Keratinocyte (primary cell): ENCODE measurements around the gene PDE9A. TPM values are rescaled to one million over a fixed set of nuclear protein-coding genes. Genes with fewer than 3 reads are reported as not detected.

Experiments
- DNase-seq: peaks from one replicate; pipeline ENCODE4 v3.0.0-alpha.2; 2011; ENCODE audit warnings: low read depth, missing footprints, low spot score
- FAIRE-seq: peaks from 2 replicates; lab custom pipeline; 2011; peaks lifted over from hg19 to GRCh38; lab: Jason Lieb, UNC
- H2AFZ ChIP-seq: 2 replicates; pipeline ENCODE4 v1.6.0; 2012; ENCODE audit warnings: low read length, control low read depth, inconsistent platforms; ENCODE audit not compliant: control insufficient read depth
- H3K27ac ChIP-seq: 2 replicates; pipeline ENCODE4 v1.5.1; 2011; ENCODE audit warnings: low read length; ENCODE audit not compliant: control insufficient read depth, insufficient read depth
- H3K27me3 ChIP-seq: 3 replicates; pipeline ENCODE4 v1.6.0; 2011; ENCODE audit warnings: low read length; ENCODE audit not compliant: control insufficient read depth, insufficient read depth; ENCODE audit errors: extremely low read depth
- H3K36me3 ChIP-seq, 2 experiments: 2 replicates in 1 of 2; 3 replicates in 1 of 2; pipeline ENCODE4 v1.5.1; 2011; ENCODE audit warnings: low read length in 2 of 2, mild to moderate bottlenecking in 1 of 2; ENCODE audit not compliant: control insufficient read depth in 2 of 2, insufficient read depth in 2 of 2; ENCODE audit errors: extremely low read depth in 1 of 2
- H3K4me1 ChIP-seq: 3 replicates; pipeline ENCODE4 v1.5.1; 2011; ENCODE audit warnings: low read length; ENCODE audit not compliant: control insufficient read depth, insufficient read depth; ENCODE audit errors: extremely low read depth
- H3K4me2 ChIP-seq: 3 replicates; pipeline ENCODE4 v1.6.0; 2011; ENCODE audit warnings: low read depth, low read length; ENCODE audit not compliant: control insufficient read depth, insufficient read depth; ENCODE audit errors: extremely low read depth
- H3K4me3 ChIP-seq, 3 experiments: fragments of 200-600 bp in 1 of 3; sonication (generic) in 1 of 3; 2 replicates in 2 of 3; 3 replicates in 1 of 3; pipeline ENCODE4 v1.5.1; 2011 to 2016; ENCODE audit warnings: low read length in 3 of 3, mild to moderate bottlenecking in 3 of 3, control low read depth in 2 of 3, inconsistent platforms in 1 of 3, low read depth in 1 of 3, mixed read lengths in 1 of 3, mixed run types in 1 of 3, moderate library complexity in 1 of 3; ENCODE audit not compliant: control insufficient read depth in 2 of 3, insufficient read depth in 2 of 3; ENCODE audit errors: extremely low read depth in 1 of 3
- H3K79me2 ChIP-seq: 2 replicates; pipeline ENCODE4 v1.6.0; 2012; ENCODE audit warnings: low read length; ENCODE audit not compliant: control insufficient read depth, insufficient read depth
- H3K9ac ChIP-seq: 3 replicates; pipeline ENCODE4 v1.6.0; 2011; ENCODE audit warnings: low read length; ENCODE audit not compliant: control insufficient read depth, insufficient read depth; ENCODE audit errors: extremely low read depth
- H3K9me1 ChIP-seq: 3 replicates; pipeline ENCODE4 v1.6.0; 2011; ENCODE audit warnings: low read length; ENCODE audit not compliant: control insufficient read depth, insufficient read depth; ENCODE audit errors: extremely low read depth
- H3K9me3 ChIP-seq: 2 replicates; pipeline ENCODE4 v1.5.1; 2012; ENCODE audit warnings: low read depth, low read length; ENCODE audit not compliant: control insufficient read depth
- H4K20me1 ChIP-seq: 3 replicates; pipeline ENCODE4 v1.6.0; 2011; ENCODE audit warnings: low read length; ENCODE audit not compliant: control insufficient read depth, insufficient read depth; ENCODE audit errors: extremely low read depth
- EZH2 ChIP-seq: IDR thresholded peaks from one replicate; pipeline ENCODE4 v1.6.1; 2012; ENCODE audit warnings: inconsistent platforms, mild to moderate bottlenecking, low read length, moderate library complexity
- dilution Hi-C: fragments of 300-500 bp; cut with MboI; formaldehyde crosslinking; loops from one replicate; pipeline ENCODE4 v1.7.0; 2020; ENCODE audit warnings: low sequenced_read_pairs; ENCODE audit not compliant: extremely low pct_ligation_motif_present
- polyA plus RNA-seq, 5 experiments: library from polyadenylated mRNA; depleted of rRNA in 3 of 5; stranded (reverse) in 3 of 5; stranded (forward) in 1 of 5; unstranded in 1 of 5; fragments of >200 nt; gene quantifications; 1 replicate in 1 of 5; 2 replicates in 3 of 5; 3 replicates in 1 of 5; pipeline versions ENCODE4 v1.2.1 to v1.2.3, GENCODE V29; 2011 to 2012; ENCODE audit warnings: missing spikeins in 2 of 5, low read depth in 1 of 5, low replicate concordance in 1 of 5
- TF ChIP-seq, protein P1 (sequence below), 3 experiments: IDR thresholded peaks in 1 of 3; conservative IDR thresholded peaks in 1 of 3; optimal IDR thresholded peaks in 1 of 3; 2 replicates in 2 of 3; 3 replicates in 1 of 3; pipeline versions ENCODE3 to v1.5.1; 2011; ENCODE audit warnings: low read length in 3 of 3, mild to moderate bottlenecking in 3 of 3, moderate library complexity in 2 of 3, control low read depth in 1 of 3, inconsistent platforms in 1 of 3; ENCODE audit not compliant: insufficient read depth in 2 of 3; ENCODE audit errors: extremely low read depth in 1 of 3

The PDE9A gene
- polyA plus RNA-seq, 1 donor (not counting 4 experiments of a cell fraction or from before 2014, with no cell fraction given) = 0.13 TPM

DNA sequence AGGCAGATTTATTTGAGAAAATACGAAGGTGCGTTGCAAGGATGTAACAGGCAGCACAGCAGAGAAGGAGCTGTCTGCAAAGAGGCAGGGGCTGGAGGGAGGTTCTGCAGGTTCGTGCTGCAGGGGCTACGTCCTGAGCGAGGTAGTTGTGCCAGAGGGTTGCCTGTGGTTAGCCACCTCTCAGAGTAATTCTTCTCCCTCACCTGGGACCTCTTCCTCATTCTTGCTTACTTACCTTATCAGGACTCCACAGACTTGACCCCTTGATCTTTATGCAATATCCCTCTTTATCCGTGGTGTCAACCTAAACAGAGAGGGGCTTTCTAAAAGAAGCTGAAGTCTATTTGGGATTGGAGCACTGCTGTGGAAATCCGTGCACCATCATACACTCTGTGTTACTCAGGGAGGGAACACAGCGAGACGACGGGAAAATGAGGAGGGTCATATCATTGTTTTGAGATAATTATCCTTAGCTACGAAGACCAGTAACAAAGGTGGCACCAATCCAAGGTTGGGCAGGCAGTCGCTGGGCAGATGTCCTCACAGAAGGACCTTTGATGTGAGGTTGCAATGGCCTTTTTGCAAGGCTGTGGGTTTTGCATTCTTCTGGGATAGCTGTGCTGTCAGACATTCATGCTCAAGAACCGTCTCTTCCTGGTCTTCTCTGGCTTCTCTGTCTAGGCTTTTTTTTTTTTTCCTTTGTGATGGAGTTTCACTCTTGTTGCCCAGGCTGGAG is 143.1 kb downstream of the PDE9A start:
- TF ChIP-seq, protein P1, sequence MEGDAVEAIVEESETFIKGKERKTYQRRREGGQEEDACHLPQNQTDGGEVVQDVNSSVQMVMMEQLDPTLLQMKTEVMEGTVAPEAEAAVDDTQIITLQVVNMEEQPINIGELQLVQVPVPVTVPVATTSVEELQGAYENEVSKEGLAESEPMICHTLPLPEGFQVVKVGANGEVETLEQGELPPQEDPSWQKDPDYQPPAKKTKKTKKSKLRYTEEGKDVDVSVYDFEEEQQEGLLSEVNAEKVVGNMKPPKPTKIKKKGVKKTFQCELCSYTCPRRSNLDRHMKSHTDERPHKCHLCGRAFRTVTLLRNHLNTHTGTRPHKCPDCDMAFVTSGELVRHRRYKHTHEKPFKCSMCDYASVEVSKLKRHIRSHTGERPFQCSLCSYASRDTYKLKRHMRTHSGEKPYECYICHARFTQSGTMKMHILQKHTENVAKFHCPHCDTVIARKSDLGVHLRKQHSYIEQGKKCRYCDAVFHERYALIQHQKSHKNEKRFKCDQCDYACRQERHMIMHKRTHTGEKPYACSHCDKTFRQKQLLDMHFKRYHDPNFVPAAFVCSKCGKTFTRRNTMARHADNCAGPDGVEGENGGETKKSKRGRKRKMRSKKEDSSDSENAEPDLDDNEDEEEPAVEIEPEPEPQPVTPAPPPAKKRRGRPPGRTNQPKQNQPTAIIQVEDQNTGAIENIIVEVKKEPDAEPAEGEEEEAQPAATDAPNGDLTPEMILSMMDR (optimal IDR thresholded peaks at IDR 0.05 in 1 of 3, IDR thresholded peaks at IDR 0.05 in 1 of 3, conservative IDR thresholded peaks at IDR 0.05 in 1 of 3; ENCODE audit: extremely low read depth in 1 of 3, insufficient read depth in 2 of 3, low read length in 3 of 3) = no peak
- no peak for TF ChIP-seq EZH2
- H3K4me2 ChIP-seq = no peak overlapping the region
- H2AFZ ChIP-seq = no peak overlapping the region
- H4K20me1 ChIP-seq = no peaks in the 10 kb centered on the region
- no peak overlapping the region for H3K9ac ChIP-seq
- DNase-seq = no peak
- H3K79me2 ChIP-seq = no peaks in the 10 kb centered on the region
- H3K9me1 ChIP-seq = no peaks in the 10 kb centered on the region
- H3K36me3 ChIP-seq = no peaks in the 10 kb centered on the region
- H3K9me3 ChIP-seq = no peaks in the 10 kb centered on the region
- FAIRE-seq = no peak
- H3K27ac ChIP-seq = no peak overlapping the region
- H3K4me1 ChIP-seq = peaks cover 11% of the 10 kb centered on the region
- dilution Hi-C loops = no loop called here
- H3K27me3 ChIP-seq = no peaks in the 10 kb centered on the region
- H3K4me3 ChIP-seq = no peak overlapping the region

DNA sequence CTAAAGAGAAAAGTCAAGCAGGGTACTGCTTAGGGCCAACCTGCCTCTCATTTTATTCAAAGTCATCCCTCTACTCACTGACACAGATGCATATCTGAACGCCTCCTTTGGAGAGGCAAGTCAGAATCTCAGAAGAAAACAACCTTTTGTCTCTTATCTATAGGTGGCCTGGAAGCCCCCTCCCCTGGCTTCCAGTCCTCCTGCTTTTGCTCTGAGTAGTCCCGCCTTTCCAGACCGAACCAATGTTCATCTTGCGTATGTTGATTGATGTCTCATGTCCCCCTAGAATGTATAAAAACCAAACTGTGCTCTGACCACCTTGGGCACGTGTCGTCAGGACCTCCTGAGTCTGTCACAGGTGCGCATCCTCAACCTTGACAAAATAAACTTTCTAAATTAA is 144.1 kb downstream of the PDE9A start:
- Histone ChIP-seq H3K27me3 (no peaks in the 10 kb centered on the region), H3K4me2 (no peak overlapping the region), H3K4me3 (no peak overlapping the region), H3K79me2 (no peaks in the 10 kb centered on the region), H3K9ac (no peak overlapping the region), H3K36me3 (no peaks in the 10 kb centered on the region), H3K9me1 (no peaks in the 10 kb centered on the region), H3K27ac (no peak overlapping the region), H3K9me3 (no peaks in the 10 kb centered on the region), H2AFZ (no peak overlapping the region), H3K4me1 (peaks cover 11% of the 10 kb centered on the region), H4K20me1 (no peaks in the 10 kb centered on the region)
- FAIRE-seq (no peak), DNase-seq (no peak)
- dilution Hi-C loops = no loop called here
- TF ChIP-seq, protein P1 (optimal IDR thresholded peaks at IDR 0.05 in 1 of 3, IDR thresholded peaks at IDR 0.05 in 1 of 3, conservative IDR thresholded peaks at IDR 0.05 in 1 of 3; ENCODE audit: extremely low read depth in 1 of 3, insufficient read depth in 2 of 3, low read length in 3 of 3) = no peak
- no peak for TF ChIP-seq EZH2
